K562 (cell line): ENCODE measurements around the gene RUSC1.
"Not testable (repeated sequence)": the region's sequence is repeated elsewhere in the genome, so short reads cannot be mapped to it uniquely, and the experiment has no call there.

Source experiments
- CLOCK ChIP-seq: fragments of 250-450 bp; sonication (Bioruptor Pico); IDR thresholded peaks from 2 replicates; pipeline ENCODE4 v1.4.0; 2020; ENCODE audit warnings: mild to moderate bottlenecking, moderate library complexity, borderline replicate concordance
- EZH2 ChIP-seq: IDR thresholded peaks from 2 replicates; pipeline ENCODE4 v1.6.1; 2012; ENCODE audit warnings: low read depth, mild to moderate bottlenecking, inconsistent platforms, low read length, borderline replicate concordance
- FOXP1 ChIP-seq: sonication (generic); formaldehyde crosslinking; IDR thresholded peaks from 2 replicates; pipeline ENCODE4 v1.8.0; 2022; ENCODE audit warnings: mild to moderate bottlenecking, missing genetic modification reagents
- SIX5 ChIP-seq, 2 experiments: IDR thresholded peaks; 2 replicates each; pipeline ENCODE4 v1.6.1; 2011; ENCODE audit warnings: low read length in 2 of 2, borderline replicate concordance in 1 of 2, low read depth in 1 of 2, mild to moderate bottlenecking in 1 of 2, moderate library complexity in 1 of 2; ENCODE audit not compliant: insufficient read depth in 1 of 2

- TF ChIP-seq FOXP1 (CRISPR knock-in tag); EZH2; SIX5 (IDR thresholded peaks at IDR 0.05; ENCODE audit: borderline replicate concordance in 1 of 2, insufficient read depth in 1 of 2, low read depth in 1 of 2, low read length in 2 of 2); CLOCK (CRISPR knock-in tag): not testable (repeated sequence)
These were observed 29.7 kb upstream of the RUSC1 start for GRCh38 chr1:155291006-155291405.
